DMS79 (cell line): ENCODE results near the gene C3orf52.
A peak's percentile ranks its signal among the peaks of the same experiment; 100 is the strongest.

ENCODE experiments used
- DNase-seq: peaks from one replicate; lab custom pipeline; 2025; lab: John Stamatoyannopoulos, UW

C3orf52 gene

GRCh38 chr3:112086875-112087524 lies 811 bp downstream of the C3orf52 start:
- DNase-seq = no peak

DNA sequence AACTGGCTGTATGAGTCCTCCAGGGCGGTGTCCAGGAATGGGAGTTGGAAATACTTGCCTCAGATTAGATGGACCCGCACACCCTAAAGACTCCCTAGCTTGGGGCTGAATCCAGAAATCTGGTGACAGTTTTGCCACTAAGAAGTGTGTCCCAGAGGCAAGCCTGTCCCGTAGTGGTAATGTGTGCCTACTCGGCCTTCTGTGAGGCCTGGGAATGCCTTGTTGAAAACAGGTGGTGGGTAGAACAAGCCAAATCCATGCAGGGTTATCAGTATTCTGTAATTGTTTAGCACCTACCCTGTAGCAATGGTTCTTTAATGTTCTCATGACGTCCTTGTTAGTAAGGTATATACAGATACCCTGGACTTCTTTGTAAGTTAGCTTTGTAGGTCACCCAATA lies 1.6 kb downstream of the C3orf52 start:
- DNase-seq = no peak

GRCh38 chr3:112088944-112089343 lies 2.8 kb downstream of the C3orf52 start:
- DNase-seq = no peak

DNA sequence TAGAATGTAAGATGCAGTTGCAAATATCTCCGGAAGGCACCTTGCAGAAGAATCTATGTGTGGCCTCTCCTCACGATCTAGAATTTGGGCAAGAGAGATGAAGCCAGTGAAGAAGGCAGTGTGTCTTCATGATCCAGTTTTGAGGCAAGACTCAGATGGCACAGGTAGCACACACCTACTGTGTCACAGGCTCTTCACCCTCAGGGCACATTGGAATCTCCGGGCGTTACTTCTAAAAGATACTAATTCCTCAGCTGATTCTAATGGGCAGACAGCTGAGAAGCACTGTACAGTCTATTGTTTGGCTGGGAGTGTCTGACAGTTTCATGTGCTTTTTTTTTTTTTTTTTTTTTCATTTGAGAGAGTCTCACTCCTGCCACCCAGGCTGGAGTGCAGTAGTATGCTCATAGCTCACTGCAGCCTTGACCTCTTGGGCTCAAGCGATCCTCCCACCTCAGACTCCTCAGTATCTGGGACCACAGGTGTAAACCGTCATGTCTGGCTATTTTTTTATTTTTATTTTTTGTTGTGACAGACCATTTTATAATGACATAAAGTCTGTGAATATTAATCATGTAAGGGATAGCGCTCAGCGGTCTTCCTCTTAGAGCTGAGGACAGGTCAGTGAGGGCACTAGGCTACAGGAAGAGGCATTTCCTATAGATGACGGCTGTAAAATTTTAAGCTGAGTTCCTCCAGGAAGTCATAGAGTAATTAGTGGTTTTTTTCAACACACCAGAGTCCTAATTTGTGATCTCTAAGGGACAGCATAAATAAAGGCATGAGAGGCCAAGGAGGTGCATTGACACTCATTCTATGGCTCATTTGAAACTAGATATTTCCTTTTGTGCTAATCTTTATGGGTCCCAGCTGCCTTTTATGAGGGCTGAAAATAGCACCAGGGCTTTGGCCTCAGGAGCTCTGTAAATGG lies 4.0 kb downstream of the C3orf52 start:
- no peak for DNase-seq

DNA sequence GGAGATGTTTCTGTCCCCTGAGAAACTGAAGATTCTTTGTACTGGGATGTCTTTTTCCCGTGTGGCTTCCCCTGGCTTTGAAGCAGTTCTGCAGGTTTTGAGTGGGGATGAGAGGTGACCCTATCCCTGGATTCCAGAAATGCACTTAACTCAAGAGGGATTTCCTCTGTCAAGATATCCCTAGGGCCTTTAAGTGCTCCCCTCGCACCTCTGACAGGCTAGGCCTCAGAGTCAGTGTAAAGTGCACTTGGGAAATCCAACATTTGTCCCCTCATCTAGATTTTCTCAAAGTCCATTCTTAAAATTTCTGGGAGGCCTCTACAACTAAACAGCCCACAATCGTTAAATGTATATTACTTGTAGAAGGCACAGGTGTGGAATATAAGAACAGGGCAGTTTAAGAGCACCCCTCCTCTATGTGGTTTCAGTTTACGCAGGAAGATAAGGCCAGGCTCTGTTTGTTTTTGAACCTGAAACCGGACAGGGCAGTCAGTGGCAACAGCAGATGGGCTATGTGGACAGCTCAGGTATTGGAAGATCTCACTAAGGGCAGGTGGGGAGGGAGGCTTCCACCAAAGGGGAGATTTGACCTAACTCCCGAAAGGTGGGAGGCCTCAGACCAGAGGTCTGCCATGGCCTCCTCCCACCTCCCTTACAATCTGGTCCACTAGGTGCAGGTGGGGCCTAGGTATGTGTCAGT lies 4.8 kb downstream of the C3orf52 start:
- DNase-seq = no peak

DNA sequence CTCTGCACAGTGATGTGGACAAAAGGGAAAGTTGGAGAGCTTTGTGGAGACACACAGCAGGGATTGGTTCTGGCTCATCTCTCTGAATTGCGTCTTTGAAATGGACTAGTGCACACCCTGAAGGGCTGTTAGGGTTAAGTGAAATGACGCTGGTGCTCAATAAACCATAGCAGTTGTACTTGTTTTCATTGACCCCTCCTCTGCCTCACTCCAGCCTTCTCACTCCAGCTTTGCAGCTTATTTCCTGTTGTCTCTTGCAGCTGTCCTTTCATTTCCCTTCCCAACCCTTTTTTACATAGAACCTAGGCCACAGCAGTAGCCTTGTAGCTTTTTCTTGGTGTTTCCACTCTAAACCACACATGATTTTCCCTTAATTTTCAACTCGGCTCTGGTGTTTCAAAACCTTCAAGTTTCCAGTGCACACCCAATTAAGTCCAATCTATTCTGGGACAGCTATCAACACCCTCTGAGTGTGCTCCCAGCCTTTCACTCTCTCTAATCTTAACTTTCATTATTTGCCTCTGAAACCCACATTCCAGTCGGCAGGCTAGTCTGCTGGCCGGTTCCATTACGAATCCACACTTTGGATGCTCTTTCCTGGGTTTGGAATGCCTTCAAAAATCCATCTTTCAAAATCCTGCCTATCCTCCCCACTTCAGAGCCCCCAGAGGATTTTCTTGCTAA lies 6.4 kb downstream of the C3orf52 start:
- no peak for DNase-seq

- no peak for DNase-seq
Measured at GRCh38 chr3:112093180-112093522, 7.0 kb downstream of the C3orf52 start.

- no peak for DNase-seq
Measured at GRCh38 chr3:112095731-112096130, 9.5 kb downstream of the C3orf52 start.

DNA sequence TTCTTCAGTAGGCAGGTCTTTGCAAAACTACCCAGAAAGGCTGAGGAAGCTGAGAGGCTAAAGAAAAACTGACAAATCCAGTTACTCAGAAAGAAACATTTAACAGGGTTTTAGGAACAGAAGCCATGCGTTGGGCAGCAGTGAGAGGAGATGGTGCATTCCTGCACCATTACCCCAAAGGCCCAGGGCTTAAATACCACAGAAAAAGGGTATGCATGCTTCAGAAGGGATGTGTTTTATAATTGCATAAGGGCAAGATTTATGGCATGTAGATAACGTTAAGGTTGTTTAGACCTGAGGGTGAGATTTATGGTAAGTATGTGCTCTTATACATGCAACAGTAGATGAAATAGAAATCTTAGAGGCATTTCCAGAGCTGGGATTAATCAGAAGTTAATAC lies 10.0 kb downstream of the C3orf52 start:
- no peak for DNase-seq

DNA sequence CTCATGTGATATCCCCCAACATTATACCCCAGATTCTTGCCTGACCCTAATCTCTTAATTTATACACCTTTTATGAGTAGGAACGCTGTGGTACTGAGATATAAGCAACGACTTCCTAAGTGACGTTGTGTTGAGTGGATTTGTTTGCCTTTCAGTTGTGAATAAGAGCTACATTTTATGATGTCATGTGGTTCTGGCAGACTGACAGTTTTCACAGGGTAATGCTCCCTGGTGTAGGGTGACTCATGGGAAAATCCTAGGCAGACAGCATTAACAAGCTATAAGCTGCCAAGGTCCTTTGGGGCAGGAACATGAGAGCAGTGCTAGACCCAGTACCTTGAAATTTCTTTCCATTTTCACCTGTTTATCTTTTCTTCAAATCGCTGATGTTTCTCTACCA lies 11.2 kb downstream of the C3orf52 start:
- no peak for DNase-seq

- no peak for DNase-seq
Measured at GRCh38 chr3:112101916-112102315, 15.7 kb downstream of the C3orf52 start.

DNA sequence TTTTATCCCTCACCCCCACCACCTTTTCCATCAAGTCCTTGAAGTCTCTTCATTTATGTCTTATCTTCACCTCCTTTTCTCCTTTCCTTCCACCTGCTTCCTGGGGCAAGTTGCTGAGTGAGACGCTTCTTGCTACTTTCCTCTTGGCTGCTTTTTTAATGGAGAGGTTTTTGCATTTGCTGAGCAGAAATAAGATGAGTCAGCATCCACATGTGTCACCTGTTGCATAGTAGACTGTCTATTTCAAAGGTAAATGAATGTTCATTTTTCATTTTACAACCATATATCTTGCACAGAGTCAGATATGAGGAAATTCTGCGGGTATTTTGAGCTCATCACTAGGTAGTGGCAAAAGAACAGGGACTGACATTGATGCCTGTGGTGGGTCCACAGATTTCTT lies 18.6 kb downstream of the C3orf52 start:
- DNase-seq = no peak

- no peak for DNase-seq
Measured at GRCh38 chr3:112109322-112109721, 23.1 kb downstream of the C3orf52 start.

DNA sequence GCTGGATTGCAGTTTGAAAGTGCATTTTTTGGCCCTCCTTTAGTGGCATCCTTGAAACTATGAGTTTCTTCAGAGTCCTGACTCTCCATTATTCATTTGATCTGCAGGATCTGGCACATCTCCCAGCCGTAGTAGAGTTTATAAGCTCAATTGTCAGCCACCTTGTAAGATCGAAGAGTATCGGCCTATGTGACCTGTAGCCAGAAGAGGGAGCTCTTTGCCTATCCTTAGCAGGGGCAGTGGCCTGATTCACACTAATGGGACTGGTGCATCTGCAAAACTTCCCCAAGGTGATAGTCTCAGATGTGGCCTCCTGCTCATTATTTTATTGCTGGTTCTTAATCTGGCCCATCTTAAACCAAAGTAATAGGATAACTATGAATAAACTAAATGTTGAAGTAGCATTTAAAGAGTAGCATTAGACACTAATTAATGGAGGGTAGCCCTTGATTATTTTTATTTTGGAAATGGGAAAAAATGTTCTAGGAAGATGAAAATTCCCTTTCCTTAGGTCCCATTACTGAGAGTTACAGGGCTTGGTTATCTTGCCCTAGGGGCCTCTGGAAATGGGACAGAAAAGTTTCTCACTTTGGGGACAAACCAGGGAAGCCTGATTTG lies 25.7 kb downstream of the C3orf52 start:
- DNase-seq = peak; percentile 29

- DNase-seq = no peak
Measured at GRCh38 chr3:112114576-112115160, 28.5 kb downstream of the C3orf52 start.

DNA sequence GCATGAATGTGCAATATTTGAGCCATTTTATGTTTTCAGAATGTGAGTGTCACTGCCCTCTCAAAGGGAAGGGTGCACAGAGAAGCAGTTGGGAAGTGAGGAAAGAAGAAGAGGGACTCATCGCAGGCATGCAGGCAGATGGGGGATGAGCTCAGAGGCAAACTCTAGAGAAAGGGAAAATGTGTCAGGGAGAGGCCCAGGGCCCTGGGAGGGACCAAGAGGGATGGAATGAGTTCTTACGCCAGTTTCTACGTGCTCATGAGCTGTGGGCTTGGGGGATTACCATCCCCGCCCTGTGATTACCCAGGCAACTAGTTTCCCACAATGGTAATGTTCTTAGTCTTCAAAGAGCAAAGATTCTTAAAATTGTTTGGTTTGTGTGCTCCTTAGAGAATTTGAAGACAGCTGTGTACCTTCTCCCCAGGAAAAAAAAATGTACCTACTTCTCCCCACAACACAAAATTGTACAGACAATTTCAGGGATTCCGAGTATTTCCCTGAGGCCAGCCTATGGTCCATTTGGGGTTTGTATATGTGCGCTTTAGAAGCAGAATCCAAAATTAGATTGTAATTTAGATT lies 29.1 kb downstream of the C3orf52 start:
- DNase-seq = no peak

DNA sequence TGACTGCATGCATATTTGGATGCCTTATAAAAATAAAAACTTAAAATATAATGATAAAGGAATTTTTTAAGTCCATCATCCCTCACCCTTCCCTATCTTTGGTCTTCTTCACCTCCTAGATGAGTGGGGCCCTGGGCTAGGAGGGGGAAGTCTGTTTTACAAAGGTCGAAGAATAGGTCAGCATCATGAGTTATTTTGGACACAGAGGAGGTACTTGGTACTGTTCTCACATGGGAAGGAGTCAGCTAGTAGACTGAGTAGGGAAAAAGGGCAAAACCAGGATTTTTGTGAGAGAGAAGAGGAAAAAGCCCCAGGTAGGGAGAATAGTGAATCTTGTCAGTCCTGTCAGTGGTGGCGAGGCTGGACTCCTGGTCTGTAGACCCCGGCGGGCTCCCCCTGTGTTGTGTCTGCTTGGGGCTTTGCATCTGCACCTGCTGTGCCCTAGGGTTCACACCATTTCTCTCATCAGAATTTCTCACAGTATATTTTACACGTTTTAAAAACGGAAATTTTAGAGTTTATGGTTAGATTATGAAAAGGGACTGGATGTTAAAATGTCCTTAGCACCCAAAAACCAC lies 29.7 kb downstream of the C3orf52 start:
- no peak for DNase-seq

- no peak for DNase-seq
Measured at GRCh38 chr3:112116748-112117186, 30.6 kb downstream of the C3orf52 start.

DNA sequence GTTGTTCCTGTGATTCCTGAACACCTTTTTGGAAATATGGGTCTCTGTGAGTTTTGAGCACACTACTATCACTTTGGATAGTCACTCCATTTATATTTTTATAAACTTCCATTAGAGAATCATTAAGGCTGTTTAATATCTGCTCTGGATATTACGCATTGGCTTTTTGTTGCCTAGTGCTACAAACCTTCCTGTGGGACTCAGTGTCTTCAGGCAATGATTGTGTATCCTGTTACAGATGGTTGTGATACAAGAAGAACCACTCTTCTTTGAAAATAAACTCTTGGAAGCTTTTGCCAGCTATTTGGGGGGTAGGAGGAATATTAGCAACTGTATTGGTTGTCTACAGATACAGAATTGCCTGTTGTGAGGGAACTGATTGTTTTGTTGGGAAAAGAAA lies 31.2 kb downstream of the C3orf52 start:
- DNase-seq = no peak

DNA sequence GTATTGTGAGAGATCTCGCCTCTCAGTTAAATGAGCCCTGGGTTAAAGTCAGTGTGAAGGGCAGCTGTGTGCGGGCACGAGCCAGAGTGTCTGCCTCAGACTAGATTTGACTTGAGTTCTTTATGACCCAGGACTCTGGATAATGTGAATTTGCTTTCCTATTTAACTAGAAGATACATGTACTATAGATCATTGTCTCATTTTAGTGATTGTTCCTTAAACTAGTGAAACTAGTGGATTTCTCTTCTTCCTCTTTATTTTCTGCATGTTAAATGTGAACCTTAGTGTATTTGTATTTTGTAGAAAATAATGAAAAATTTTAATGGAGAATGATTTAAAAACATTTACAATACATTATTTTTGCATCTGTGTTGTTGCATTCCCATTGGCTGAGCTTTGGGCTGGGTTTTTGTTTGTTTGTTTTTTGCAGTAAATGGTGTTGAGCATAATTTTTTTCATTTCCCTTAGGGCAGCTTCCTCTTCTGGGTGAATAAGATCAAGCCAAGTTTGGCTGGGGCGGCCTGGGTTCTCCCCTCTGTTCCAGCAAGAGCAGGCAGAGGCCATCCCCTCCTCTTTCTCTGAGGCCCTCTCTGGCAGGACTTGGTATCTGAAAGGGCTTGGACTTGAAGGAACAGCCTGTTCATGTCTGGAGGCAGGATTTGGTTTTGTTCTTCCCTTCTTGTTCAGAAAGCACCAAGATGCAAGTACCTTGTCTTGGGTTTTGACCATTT lies 31.8 kb downstream of the C3orf52 start:
- no peak for DNase-seq
